Cardiac muscle cell (in vitro differentiated cells and primary cell): ENCODE measurements around the gene ATPAF2. TPM values are rescaled to one million over a fixed set of nuclear protein-coding genes. Genes with fewer than 3 reads are reported as not detected.

Experiments
- DNase-seq, 2 donors: peaks; one replicate each; pipeline versions ENCODE4 v3.0.0 to v3.0.0-alpha.2; 2010 to 2017; ENCODE audit warnings: low read depth in 1 of 2, low spot score in 1 of 2
- H3K27ac ChIP-seq: fragments of 200-600 bp; sonication (generic); 2 replicates; pipeline ENCODE4 v1.5.1; 2016
- H3K27me3 ChIP-seq: fragments of 200-600 bp; sonication (generic); 2 replicates; pipeline ENCODE4 v1.6.0; 2016; ENCODE audit warnings: control low read depth
- H3K36me3 ChIP-seq: fragments of 200-600 bp; sonication (generic); 2 replicates; pipeline ENCODE4 v1.5.1; 2016; ENCODE audit warnings: control low read depth
- H3K4me1 ChIP-seq: fragments of 200-600 bp; sonication (generic); 2 replicates; pipeline ENCODE4 v1.8.1; 2017; ENCODE audit warnings: low read depth, mild to moderate bottlenecking, mixed run types
- H3K4me3 ChIP-seq: fragments of 200-600 bp; sonication (generic); 2 replicates; pipeline ENCODE4 v1.5.1; 2016; ENCODE audit warnings: mild to moderate bottlenecking
- H3K9me3 ChIP-seq: fragments of 200-600 bp; sonication (generic); 2 replicates; pipeline ENCODE4 v1.5.1; 2017; ENCODE audit warnings: low read depth, mild to moderate bottlenecking, control low read depth
- CTCF ChIP-seq: IDR thresholded peaks from 2 replicates; pipeline ENCODE4 v1.5.1; 2012; ENCODE audit warnings: low read depth, mild to moderate bottlenecking, low read length
- polyA plus RNA-seq: library from polyadenylated mRNA; unstranded; fragments of >200 nt; fragmentation: Nextera tagmentation; extraction: Ambion mirVana; gene quantifications from 2 replicates; pipeline ENCODE4 v1.2.1, GENCODE V29; 2016
- total RNA-seq: library from RNA; depleted of rRNA; stranded (reverse); fragments of >200 nt; gene quantifications from 2 replicates; pipeline ENCODE4 v1.2.3, GENCODE V29; 2016

The ATPAF2 gene
- total and polyA plus RNA-seq, 2 experiments from 2014 or later = 40.3 to 49.4 TPM

- TF ChIP-seq CTCF = no peak
- Histone ChIP-seq H3K27ac (no peak overlapping the region), H3K4me1 (peaks cover 12% of the 10 kb centered on the region), H3K9me3 (no peaks in the 10 kb centered on the region), H3K4me3 (peak overlapping the region; percentile 77), H3K36me3 (no peaks in the 10 kb centered on the region), H3K27me3 (no peaks in the 10 kb centered on the region)
- DNase-seq = no peak
These were observed 1.4 kb upstream of the ATPAF2 start for GRCh38 chr17:18040261-18040858.

GRCh38 chr17:18039535-18040260, 730 bp upstream of the ATPAF2 start:
- Histone ChIP-seq H3K27me3 (no peaks in the 10 kb centered on the region), H3K36me3 (no peaks in the 10 kb centered on the region), H3K9me3 (no peaks in the 10 kb centered on the region), H3K27ac (peak overlapping the region; percentile 2), H3K4me3 (peak overlapping the region; percentile 77), H3K4me1 (peaks cover 12% of the 10 kb centered on the region)
- TF ChIP-seq CTCF = no peak
- peak; percentile 25 to 68 for DNase-seq

DNA sequence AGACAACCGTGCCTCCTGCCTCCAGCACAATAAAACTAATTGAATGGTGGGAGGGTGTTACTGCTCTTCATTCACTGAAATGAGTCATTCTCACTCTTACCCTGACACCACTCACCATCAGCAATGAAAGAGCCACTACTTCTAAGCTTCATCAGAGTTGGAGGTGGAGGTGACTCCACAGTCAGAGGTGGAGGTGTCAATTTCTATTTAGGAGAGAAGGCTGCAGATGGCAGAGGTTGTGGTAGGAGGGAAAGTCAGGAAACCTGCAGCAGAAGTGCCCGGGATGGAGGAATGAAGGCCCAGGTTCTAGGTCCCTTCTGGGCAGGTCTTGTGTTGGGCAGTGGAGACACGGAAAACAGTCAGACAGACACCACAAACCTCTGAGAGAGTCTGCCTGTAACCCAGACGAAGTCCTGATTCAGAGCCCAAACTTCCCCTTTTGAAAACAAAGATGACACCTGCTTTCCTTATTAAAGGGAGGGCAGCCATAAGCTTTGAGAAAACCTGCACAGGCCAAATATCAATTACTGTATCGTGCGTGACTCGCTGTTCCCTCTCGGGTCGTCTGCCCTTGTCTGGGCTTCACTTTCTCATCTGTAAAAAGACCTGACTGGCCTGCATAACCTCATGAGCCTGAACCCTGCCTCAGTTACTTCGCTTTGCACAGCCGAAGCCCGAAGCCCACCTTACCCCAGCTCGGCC, 668 bp downstream of the ATPAF2 start:
- DNase-seq = no peak
- H3K27ac ChIP-seq = no peak overlapping the region
- no peaks in the 10 kb centered on the region for H3K27me3 ChIP-seq

GRCh38 chr17:18037486-18037885, 1.5 kb downstream of the ATPAF2 start:
- Histone ChIP-seq H3K27me3 (no peaks in the 10 kb centered on the region), H3K4me3 (no peak overlapping the region), H3K9me3 (no peaks in the 10 kb centered on the region), H3K36me3 (no peaks in the 10 kb centered on the region), H3K27ac (no peak overlapping the region), H3K4me1 (peaks cover 12% of the 10 kb centered on the region)
- no peak for DNase-seq
- TF ChIP-seq CTCF = no peak

More for the DNA sequence above, 668 bp downstream of the ATPAF2 start:
- Histone ChIP-seq H3K4me3 (peak overlapping the region; percentile 77), H3K4me1 (peaks cover 12% of the 10 kb centered on the region), H3K9me3 (no peaks in the 10 kb centered on the region), H3K36me3 (no peaks in the 10 kb centered on the region)
- no peak for TF ChIP-seq CTCF

DNA sequence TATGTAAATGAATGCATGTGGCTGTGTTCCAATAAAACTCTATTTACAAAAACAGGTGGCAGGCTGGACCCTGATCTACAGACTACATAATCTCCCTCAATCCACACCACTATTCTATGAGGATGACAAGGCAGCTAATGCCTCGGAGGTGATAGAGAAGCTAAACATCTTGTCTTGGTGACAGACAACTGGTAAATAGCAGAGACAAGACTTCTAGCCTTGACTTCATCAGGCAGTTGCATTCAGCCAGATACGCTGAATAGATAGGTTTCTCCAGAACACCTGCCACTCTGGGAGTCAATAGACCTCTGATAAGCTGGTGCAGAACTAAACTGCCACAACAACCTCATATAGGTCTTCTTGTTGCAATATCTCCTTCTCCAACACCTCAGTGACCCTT, 3.3 kb downstream of the ATPAF2 start:
- no peak for DNase-seq
- no peaks in the 10 kb centered on the region for H3K9me3 ChIP-seq
- peaks cover 12% of the 10 kb centered on the region for H3K4me1 ChIP-seq
- H3K36me3 ChIP-seq = no peaks in the 10 kb centered on the region
- peak overlapping the region; percentile 47 for H3K27ac ChIP-seq
- H3K27me3 ChIP-seq = no peaks in the 10 kb centered on the region
- no peak overlapping the region for H3K4me3 ChIP-seq
- no peak for TF ChIP-seq CTCF
